ENCODE measurements around the gene FMN2. TPM values are rescaled to one million over a fixed set of nuclear protein-coding genes. Genes with fewer than 3 reads are reported as not detected.

FMN2 gene
- total RNA-seq, 1 donor from 2014 or later: 150 TPM

- Mint-ChIP-seq H3K36me3 (ENCODE audit: unreplicated experiment) (no peaks in the 10 kb centered on the region), H3K4me3 (ENCODE audit: unreplicated experiment) (no peak overlapping the region), H3K4me1 (ENCODE audit: low read depth, unreplicated experiment) (peaks cover 5% of the 10 kb centered on the region), H3K27me3 (ENCODE audit: unreplicated experiment) (no peaks in the 10 kb centered on the region), H3K9me3 (ENCODE audit: unreplicated experiment) (peaks cover 1% of the 10 kb centered on the region), H3K27ac (ENCODE audit: unreplicated experiment) (no peak overlapping the region)
- DNase-seq: no peak
- no peak for TF ChIP-seq CTCF (IDR thresholded peaks at IDR 0.05; ENCODE audit: partially characterized antibody, unreplicated experiment)
These were observed 250.6 kb downstream of the FMN2 start for GRCh38 chr1:240342251-240342625.

- Mint-ChIP-seq H3K4me1 (ENCODE audit: low read depth, unreplicated experiment) (no peaks in the 10 kb centered on the region), H3K9me3 (ENCODE audit: unreplicated experiment) (peaks cover 2% of the 10 kb centered on the region), H3K4me3 (ENCODE audit: unreplicated experiment) (no peak overlapping the region), H3K36me3 (ENCODE audit: unreplicated experiment) (peaks cover 4% of the 10 kb centered on the region), H3K27ac (ENCODE audit: unreplicated experiment) (no peak overlapping the region), H3K27me3 (ENCODE audit: unreplicated experiment) (no peaks in the 10 kb centered on the region)
- DNase-seq: no peak
- TF ChIP-seq CTCF (IDR thresholded peaks at IDR 0.05; ENCODE audit: partially characterized antibody, unreplicated experiment): no peak
These were observed 251.4 kb downstream of the FMN2 start for GRCh38 chr1:240343045-240343444.

DNA sequence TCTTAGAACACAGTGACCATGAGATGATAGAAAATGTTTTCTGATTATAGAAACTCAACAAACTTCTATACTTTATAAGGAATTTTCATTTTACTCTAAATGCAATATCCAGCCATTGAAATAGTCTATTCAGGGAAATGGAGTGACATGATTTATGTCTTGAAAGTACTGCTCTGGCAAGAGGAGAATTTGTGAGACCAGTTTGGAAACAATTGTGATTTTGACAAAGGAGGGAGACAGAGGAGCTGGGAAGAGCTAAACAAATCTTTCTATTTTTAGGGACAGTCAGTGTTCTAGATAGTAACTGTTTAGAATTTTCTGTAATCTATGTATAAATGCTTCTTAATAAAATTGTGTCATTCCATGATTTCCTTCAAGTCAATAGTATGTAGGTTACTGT lies 252.3 kb downstream of the FMN2 start:
- DNase-seq: no peak

DNA sequence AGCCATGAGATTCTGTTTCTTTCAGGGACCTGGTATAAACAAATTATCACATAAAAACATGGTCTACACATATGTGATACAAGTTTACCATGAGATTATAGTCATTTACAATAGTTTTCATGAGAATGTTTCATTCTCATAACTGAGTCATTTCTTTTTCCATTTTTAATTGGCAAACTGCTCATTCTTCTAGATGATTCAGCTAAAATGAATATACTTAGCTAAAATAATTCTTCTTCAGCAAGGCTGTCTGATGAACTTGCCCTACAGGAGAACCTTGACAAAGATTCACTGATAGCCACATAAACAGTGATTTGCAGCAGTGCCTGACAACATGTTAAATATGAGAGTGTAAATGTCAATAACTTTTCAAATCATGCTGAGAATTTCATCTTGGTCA lies 253.2 kb downstream of the FMN2 start:
- no peak overlapping the region for H3K27ac Mint-ChIP-seq (ENCODE audit: unreplicated experiment)
- H3K9me3 Mint-ChIP-seq (ENCODE audit: unreplicated experiment): peaks cover 2% of the 10 kb centered on the region
- H3K36me3 Mint-ChIP-seq (ENCODE audit: unreplicated experiment): peaks cover 4% of the 10 kb centered on the region
- no peak overlapping the region for H3K4me3 Mint-ChIP-seq (ENCODE audit: unreplicated experiment)
- no peak for TF ChIP-seq CTCF (IDR thresholded peaks at IDR 0.05; ENCODE audit: partially characterized antibody, unreplicated experiment)
- DNase-seq: no peak
- H3K27me3 Mint-ChIP-seq (ENCODE audit: unreplicated experiment): no peaks in the 10 kb centered on the region
- H3K4me1 Mint-ChIP-seq (ENCODE audit: low read depth, unreplicated experiment): no peaks in the 10 kb centered on the region

More for the DNA sequence above, 252.3 kb downstream of the FMN2 start:
- peaks cover 2% of the 10 kb centered on the region for H3K9me3 Mint-ChIP-seq (ENCODE audit: unreplicated experiment)
- H3K4me1 Mint-ChIP-seq (ENCODE audit: low read depth, unreplicated experiment): no peaks in the 10 kb centered on the region
- H3K4me3 Mint-ChIP-seq (ENCODE audit: unreplicated experiment): no peak overlapping the region
- H3K27ac Mint-ChIP-seq (ENCODE audit: unreplicated experiment): no peak overlapping the region
- H3K36me3 Mint-ChIP-seq (ENCODE audit: unreplicated experiment): peaks cover 4% of the 10 kb centered on the region
- no peaks in the 10 kb centered on the region for H3K27me3 Mint-ChIP-seq (ENCODE audit: unreplicated experiment)
- TF ChIP-seq CTCF (IDR thresholded peaks at IDR 0.05; ENCODE audit: partially characterized antibody, unreplicated experiment): no peak

GRCh38 chr1:240349695-240350094 lies 258.0 kb downstream of the FMN2 start:
- no peak for TF ChIP-seq CTCF (IDR thresholded peaks at IDR 0.05; ENCODE audit: partially characterized antibody, unreplicated experiment)
- H3K4me1 Mint-ChIP-seq (ENCODE audit: low read depth, unreplicated experiment): no peaks in the 10 kb centered on the region
- H3K36me3 Mint-ChIP-seq (ENCODE audit: unreplicated experiment): peaks cover 4% of the 10 kb centered on the region
- H3K4me3 Mint-ChIP-seq (ENCODE audit: unreplicated experiment): no peak overlapping the region
- DNase-seq: no peak
- H3K27me3 Mint-ChIP-seq (ENCODE audit: unreplicated experiment): peaks cover 5% of the 10 kb centered on the region
- H3K27ac Mint-ChIP-seq (ENCODE audit: unreplicated experiment): no peak overlapping the region
- H3K9me3 Mint-ChIP-seq (ENCODE audit: unreplicated experiment): peaks cover 2% of the 10 kb centered on the region
